ENCODE data around the gene ITM2B.

- no peak for TF ChIP-seq CTCF (IDR thresholded peaks at IDR 0.05)
- TF ChIP-seq POLR2A (IDR thresholded peaks at IDR 0.05), result no peak
These were observed 38.6 kb upstream of the ITM2B start for GRCh38 chr13:48194379-48194754.
